PC-3 (cell line): Measurements from ENCODE around the gene GRWD1.

Experiments
- EZH2 ChIP-seq: fragments of 300-600 bp; sonication (generic); IDR thresholded peaks from one replicate; pipeline ENCODE4 v1.6.1; 2017; ENCODE audit warnings: antibody characterized with exemption, mild to moderate bottlenecking, low read length; ENCODE audit not compliant: unreplicated experiment
- EZH2phosphoT487 ChIP-seq: fragments of 300-600 bp; sonication (generic); IDR thresholded peaks from 2 replicates; pipeline ENCODE4 v1.6.1; 2018; ENCODE audit warnings: mild to moderate bottlenecking, antibody characterized with exemption, low read length, borderline replicate concordance
- TF ChIP-seq, protein P1 (sequence below): fragments of 300-600 bp; sonication (generic); conservative IDR thresholded peaks from 2 replicates; pipeline ENCODE4 v1.5.1; 2017; ENCODE audit warnings: antibody characterized with exemption, low read depth, mild to moderate bottlenecking, low read length

DNA sequence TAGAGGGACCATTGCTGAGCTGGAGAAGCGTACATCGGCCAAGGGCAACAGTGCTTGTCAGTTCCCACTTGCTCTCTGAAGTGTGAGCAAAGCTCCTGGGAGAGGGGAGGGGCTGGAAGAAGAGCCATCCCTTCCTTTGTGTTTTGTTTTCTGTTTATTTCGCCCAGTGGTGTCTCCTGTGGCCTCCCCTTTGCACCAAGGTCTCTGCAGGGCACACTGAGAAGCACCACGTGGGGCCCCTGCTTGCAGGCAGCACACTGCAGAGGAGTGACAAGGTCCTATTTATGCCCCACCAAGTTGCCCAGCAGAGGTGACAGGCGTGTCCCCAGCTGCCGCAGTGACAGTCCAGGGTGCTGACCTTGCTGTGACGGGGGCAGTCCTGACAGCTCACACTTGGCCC lies 28.4 kb upstream of the GRWD1 start:
- TF ChIP-seq, protein P1, sequence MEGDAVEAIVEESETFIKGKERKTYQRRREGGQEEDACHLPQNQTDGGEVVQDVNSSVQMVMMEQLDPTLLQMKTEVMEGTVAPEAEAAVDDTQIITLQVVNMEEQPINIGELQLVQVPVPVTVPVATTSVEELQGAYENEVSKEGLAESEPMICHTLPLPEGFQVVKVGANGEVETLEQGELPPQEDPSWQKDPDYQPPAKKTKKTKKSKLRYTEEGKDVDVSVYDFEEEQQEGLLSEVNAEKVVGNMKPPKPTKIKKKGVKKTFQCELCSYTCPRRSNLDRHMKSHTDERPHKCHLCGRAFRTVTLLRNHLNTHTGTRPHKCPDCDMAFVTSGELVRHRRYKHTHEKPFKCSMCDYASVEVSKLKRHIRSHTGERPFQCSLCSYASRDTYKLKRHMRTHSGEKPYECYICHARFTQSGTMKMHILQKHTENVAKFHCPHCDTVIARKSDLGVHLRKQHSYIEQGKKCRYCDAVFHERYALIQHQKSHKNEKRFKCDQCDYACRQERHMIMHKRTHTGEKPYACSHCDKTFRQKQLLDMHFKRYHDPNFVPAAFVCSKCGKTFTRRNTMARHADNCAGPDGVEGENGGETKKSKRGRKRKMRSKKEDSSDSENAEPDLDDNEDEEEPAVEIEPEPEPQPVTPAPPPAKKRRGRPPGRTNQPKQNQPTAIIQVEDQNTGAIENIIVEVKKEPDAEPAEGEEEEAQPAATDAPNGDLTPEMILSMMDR: no peak
- TF ChIP-seq EZH2phosphoT487 (no peak), EZH2 (no peak)
